SK-N-SH treated with all-trans-retinoic acid at 6 μM for 48 hours (cell line): Measurements from ENCODE around the gene PLPP6.

Experiments
- ARNTL ChIP-seq: fragments of 450-650 bp; formaldehyde crosslinking; IDR thresholded peaks from 2 replicates; pipeline ENCODE4 v1.5.0; 2020; ENCODE audit warnings: low read depth, mild to moderate bottlenecking, moderate library complexity, borderline replicate concordance
- ISL1 ChIP-seq: fragments of 250-450 bp; sonication (Bioruptor Pico); IDR thresholded peaks from 2 replicates; pipeline ENCODE4 v2.1.2; 2022; ENCODE audit warnings: mild to moderate bottlenecking, moderate library complexity
- PPARA ChIP-seq: fragments of 250-450 bp; sonication (Bioruptor Pico); IDR thresholded peaks from 2 replicates; pipeline ENCODE4 v1.5.0; 2020; ENCODE audit warnings: mild to moderate bottlenecking, borderline replicate concordance
- TOX ChIP-seq: fragments of 250-450 bp; sonication (Bioruptor Pico); IDR thresholded peaks from 2 replicates; pipeline ENCODE4 v1.8.0; 2021; ENCODE audit warnings: mild to moderate bottlenecking, moderate library complexity, borderline replicate concordance
- ZC3H10 ChIP-seq: fragments of 250-450 bp; sonication (Bioruptor Pico); IDR thresholded peaks from 2 replicates; pipeline ENCODE4 v1.5.1; 2021; ENCODE audit warnings: mild to moderate bottlenecking, moderate library complexity
- ZFP30 ChIP-seq: fragments of 450-650 bp; formaldehyde crosslinking; IDR thresholded peaks from 2 replicates; pipeline ENCODE4 v1.5.0; 2022; ENCODE audit warnings: mild to moderate bottlenecking, moderate library complexity
- TF ChIP-seq, protein P1 (sequence below): fragments of 250-450 bp; sonication (Bioruptor Pico); IDR thresholded peaks from 2 replicates; pipeline ENCODE4 v1.5.1; 2020; ENCODE audit warnings: low read depth, mild to moderate bottlenecking, moderate library complexity

GRCh38 chr9:4615778-4616177 is 46.3 kb upstream of the PLPP6 start:
- TF ChIP-seq PPARA = no peak
- no peak for TF ChIP-seq ZC3H10
- TF ChIP-seq ARNTL = no peak
- TF ChIP-seq, protein P1, sequence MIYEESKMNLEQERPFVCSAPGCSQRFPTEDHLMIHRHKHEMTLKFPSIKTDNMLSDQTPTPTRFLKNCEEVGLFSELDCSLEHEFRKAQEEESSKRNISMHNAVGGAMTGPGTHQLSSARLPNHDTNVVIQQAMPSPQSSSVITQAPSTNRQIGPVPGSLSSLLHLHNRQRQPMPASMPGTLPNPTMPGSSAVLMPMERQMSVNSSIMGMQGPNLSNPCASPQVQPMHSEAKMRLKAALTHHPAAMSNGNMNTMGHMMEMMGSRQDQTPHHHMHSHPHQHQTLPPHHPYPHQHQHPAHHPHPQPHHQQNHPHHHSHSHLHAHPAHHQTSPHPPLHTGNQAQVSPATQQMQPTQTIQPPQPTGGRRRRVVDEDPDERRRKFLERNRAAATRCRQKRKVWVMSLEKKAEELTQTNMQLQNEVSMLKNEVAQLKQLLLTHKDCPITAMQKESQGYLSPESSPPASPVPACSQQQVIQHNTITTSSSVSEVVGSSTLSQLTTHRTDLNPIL (CRISPR knock-in tag) = no peak
- TF ChIP-seq TOX (CRISPR knock-in tag) = no peak
- TF ChIP-seq ISL1 = no peak
- no peak for TF ChIP-seq ZFP30
